T-cell (primary cell): ENCODE measurements around the gene CUL5. TPM values are rescaled to one million over a fixed set of nuclear protein-coding genes. Genes with fewer than 3 reads are reported as not detected.

Source experiments
- ATAC-seq, 4 experiments: fragments of 200-7000 bp in 3 of 4; fragments of 150-1000 bp in 1 of 4; cut with Tn5 transposase; replicated peaks in 1 of 4; 1 replicate in 3 of 4; 2 replicates in 1 of 4; pipeline ENCODE4 v1.10.0; 2021; ENCODE audit warnings: moderate library complexity in 3 of 4, mild to moderate bottlenecking in 2 of 4, moderate number of reproducible peaks in 1 of 4
- CTCF ChIA-PET, 2 donors: fragments of 300-600 bp; sonication (Branson Sonifier 250); formaldehyde crosslinking; loops; one replicate each; lab custom pipeline; 2022; ENCODE audit warnings: antibody characterized with exemption in 2 of 2; lab: Charles Lee
- POLR2A ChIA-PET, 2 donors: fragments of 300-600 bp; sonication (Branson Sonifier 250); formaldehyde crosslinking; loops; one replicate each; lab custom pipeline; 2022; ENCODE audit warnings: antibody characterized with exemption in 2 of 2; lab: Charles Lee
- DNase-seq, 35 experiments: peaks; one replicate each; pipeline versions ENCODE4 v3.0.0 to v3.0.0-alpha.2; 2013 to 2023
- H3K27ac ChIP-seq: one replicate; pipeline ENCODE4 v1.5.1; 2013; ENCODE audit warnings: low read length
- H3K27me3 ChIP-seq, 2 experiments: replicated peaks in 1 of 2; 1 replicate in 1 of 2; 2 replicates in 1 of 2; pipeline versions ENCODE4 v1.6.1 to v1.7.0; 2013; ENCODE audit warnings: low read length in 1 of 2, mixed read lengths in 1 of 2; ENCODE audit not compliant: control insufficient read depth in 2 of 2, insufficient read depth in 2 of 2; ENCODE audit errors: extremely low read depth in 1 of 2
- H3K36me3 ChIP-seq, 2 donors: 1 replicate in 1 of 2; 2 replicates in 1 of 2; pipeline versions ENCODE4 v1.6.1 to v1.7.0; 2013; ENCODE audit warnings: low read length in 1 of 2; ENCODE audit not compliant: control insufficient read depth in 2 of 2, insufficient read depth in 1 of 2; ENCODE audit errors: extremely low read depth in 1 of 2
- H3K4me1 ChIP-seq, 2 experiments: 1 replicate in 1 of 2; 2 replicates in 1 of 2; pipeline versions ENCODE4 v1.6.1 to v1.7.0; 2013; ENCODE audit warnings: low read length in 2 of 2, mixed read lengths in 1 of 2; ENCODE audit not compliant: insufficient read depth in 2 of 2, control insufficient read depth in 1 of 2; ENCODE audit errors: extremely low read depth in 1 of 2
- H3K4me3 ChIP-seq, 2 donors: 1 replicate in 1 of 2; 2 replicates in 1 of 2; pipeline versions ENCODE4 v1.5.1 to v1.7.0; 2013; ENCODE audit warnings: mild to moderate bottlenecking in 2 of 2, low read length in 1 of 2, moderate library complexity in 1 of 2; ENCODE audit not compliant: control insufficient read depth in 1 of 2; ENCODE audit errors: extremely low read depth in 1 of 2
- H3K9me3 ChIP-seq: 2 replicates; pipeline ENCODE4 v1.7.0; 2013
- H3K27ac Mint-ChIP-seq, 2 donors: one replicate each; pipeline ENCODE4 v1.8.0; 2020 to 2021; ENCODE audit warnings: mild to moderate bottlenecking in 2 of 2, mixed read lengths in 2 of 2
- H3K27me3 Mint-ChIP-seq, 2 donors: one replicate each; pipeline ENCODE4 v1.8.0; 2021 to 2022; ENCODE audit warnings: mixed read lengths in 2 of 2
- H3K36me3 Mint-ChIP-seq: one replicate; pipeline ENCODE4 v1.8.0; 2021; ENCODE audit warnings: mixed read lengths
- H3K4me1 Mint-ChIP-seq, 3 donors: one replicate each; pipeline ENCODE4 v1.8.0; 2020 to 2022; ENCODE audit warnings: mixed read lengths in 3 of 3, mild to moderate bottlenecking in 1 of 3
- H3K4me3 Mint-ChIP-seq, 3 donors: one replicate each; pipeline ENCODE4 v1.8.0; 2020 to 2022; ENCODE audit warnings: mild to moderate bottlenecking in 3 of 3, mixed read lengths in 3 of 3, moderate library complexity in 3 of 3
- H3K9me3 Mint-ChIP-seq, 3 donors: one replicate each; pipeline ENCODE4 v1.8.0; 2020 to 2022; ENCODE audit warnings: mixed read lengths in 3 of 3
- WGBS: methylation state at CpG from one replicate; pipeline ENCODE4 v1.1.5; 2013; ENCODE audit warnings: missing lambda C conversion rate; ENCODE audit not compliant: insufficient coverage; 5-methylcytosine and 5-hydroxymethylcytosine counted together
- total RNA-seq, 35 experiments: library from RNA in 6 of 35; stranded (reverse) in 6 of 35; fragments of 120-200 nt in 1 of 35; gene quantifications; one replicate each; pipeline versions ENCODE4 v1.2.1 to v1.2.4 and lab custom pipeline; 2013 to 2026

Gene CUL5
- total RNA-seq, 5 donors from 2014 or later (not counting 1 experiment from before 2014, with no cell fraction given), result 36.2 to 50.6 (median 42.7) TPM

DNA sequence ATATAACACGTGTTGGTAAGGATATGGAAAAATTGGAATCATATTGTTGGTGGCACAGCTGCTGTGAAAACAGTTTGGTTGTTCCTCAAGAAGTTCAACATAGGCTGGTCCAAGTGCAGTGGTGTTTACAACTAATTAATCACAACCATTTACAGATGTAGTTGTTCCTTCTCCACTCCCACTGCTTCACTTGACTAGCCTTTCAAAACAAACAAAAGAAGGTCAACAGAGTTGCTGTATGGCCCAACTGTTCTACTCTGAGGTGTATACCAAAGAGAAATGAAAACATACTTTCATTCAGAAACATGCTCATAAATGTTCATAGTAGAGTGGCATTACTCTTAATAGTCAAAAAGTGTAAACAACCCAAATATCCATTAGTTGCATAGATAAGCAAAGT is 76.1 kb downstream of the CUL5 start:
- ATAC-seq, result no peak
- no peaks in the 10 kb centered on the region for H3K4me1 Mint-ChIP-seq
- H3K36me3 Mint-ChIP-seq, result peaks cover 57% of the 10 kb centered on the region
- Histone ChIP-seq H3K27ac (no peak overlapping the region), H3K27me3 (no peaks in the 10 kb centered on the region), H3K4me3 (no peak overlapping the region), H3K4me1 (no peaks in the 10 kb centered on the region), H3K9me3 (no peaks in the 10 kb centered on the region), H3K36me3 (peaks cover 11 to 44% of the 10 kb centered on the region in 2 donors)
- peak overlapping the region in 1 of 2 donors; percentile 37 for H3K27ac Mint-ChIP-seq
- no peak overlapping the region for H3K4me3 Mint-ChIP-seq
- CTCF ChIA-PET, result no interaction called here
- H3K27me3 Mint-ChIP-seq, result no peaks in the 10 kb centered on the region
- H3K9me3 Mint-ChIP-seq, result no peaks in the 10 kb centered on the region
- POLR2A ChIA-PET, result no interaction called here
- no CpG with 5 or more reads among the region's 1 CpG for WGBS
- DNase-seq, result no peak

DNA sequence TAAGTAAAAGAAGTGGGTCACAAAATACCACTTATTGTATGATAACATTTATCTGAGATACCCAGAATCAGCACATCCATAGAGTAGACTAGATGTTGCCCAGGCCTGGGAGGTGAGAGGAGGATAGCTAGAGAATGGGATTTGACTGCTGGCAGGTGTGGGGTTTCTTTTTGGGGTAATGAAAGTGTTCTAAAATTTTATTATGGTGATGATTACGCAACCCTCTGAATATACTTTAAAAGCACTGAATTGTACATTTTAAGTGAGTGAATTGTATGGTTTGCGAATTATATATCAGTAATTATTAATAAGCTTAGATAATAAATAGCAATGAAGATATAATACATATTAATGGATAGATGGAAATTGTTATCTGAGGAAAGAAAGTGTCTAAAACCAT is 77.0 kb downstream of the CUL5 start:
- no peak overlapping the region for H3K27ac ChIP-seq
- H3K36me3 Mint-ChIP-seq, result peaks cover 52% of the 10 kb centered on the region
- no peaks in the 10 kb centered on the region for H3K27me3 ChIP-seq
- WGBS, result no CpG with 5 or more reads among the region's 2 CpGs
- peaks cover 6 to 40% of the 10 kb centered on the region in 2 donors for H3K36me3 ChIP-seq
- no peaks in the 10 kb centered on the region for H3K4me1 ChIP-seq
- no peak overlapping the region for H3K4me3 Mint-ChIP-seq
- H3K27ac Mint-ChIP-seq, result no peak overlapping the region
- CTCF ChIA-PET, result interaction anchor here in 1 of 2 donors (0.5 to 0.6 kb wide), 2 partner anchors 10 to 166 kb away, joined by 4 to 7 read pairs; no protein-coding TSS in a partner anchor
- no peak for ATAC-seq
- POLR2A ChIA-PET, result interaction anchor here in 1 of 2 donors (0.5 kb wide), 1 partner anchor 431 kb away, joined by 3 read pairs; no protein-coding TSS in a partner anchor
- H3K27me3 Mint-ChIP-seq, result no peaks in the 10 kb centered on the region
- no peak overlapping the region for H3K4me3 ChIP-seq
- H3K9me3 Mint-ChIP-seq, result no peaks in the 10 kb centered on the region
- DNase-seq, result no peak
- H3K9me3 ChIP-seq, result no peaks in the 10 kb centered on the region
- H3K4me1 Mint-ChIP-seq, result no peaks in the 10 kb centered on the region

DNA sequence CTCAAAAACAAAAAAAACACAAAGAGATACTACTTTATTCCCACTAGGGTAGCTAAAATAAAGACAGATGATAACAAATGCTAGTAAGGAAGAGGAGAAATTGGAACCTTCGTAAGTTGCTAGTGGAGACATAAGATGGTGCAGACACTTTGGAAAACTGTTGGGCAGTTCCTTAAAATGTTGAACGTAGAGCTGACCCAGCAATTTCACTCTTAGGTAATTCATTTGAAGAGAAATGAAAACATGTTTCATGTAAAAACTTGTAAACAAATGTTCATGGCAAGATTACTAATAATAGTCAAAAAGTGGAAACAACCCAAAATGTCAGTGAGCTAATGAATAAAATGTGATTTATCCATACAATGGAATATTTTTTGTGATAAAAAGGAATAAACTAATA is 83.4 kb downstream of the CUL5 start:
- Mint-ChIP-seq H3K36me3 (peaks cover 32% of the 10 kb centered on the region), H3K9me3 (no peaks in the 10 kb centered on the region), H3K4me1 (no peaks in the 10 kb centered on the region), H3K27ac (no peak overlapping the region), H3K27me3 (no peaks in the 10 kb centered on the region), H3K4me3 (no peak overlapping the region)
- Histone ChIP-seq H3K4me1 (no peaks in the 10 kb centered on the region), H3K27me3 (no peaks in the 10 kb centered on the region), H3K27ac (no peak overlapping the region), H3K36me3 (peaks cover 4 to 50% of the 10 kb centered on the region in 2 donors), H3K9me3 (no peaks in the 10 kb centered on the region), H3K4me3 (no peak overlapping the region)
- CTCF ChIA-PET, result interaction anchor here (0.6 to 0.7 kb wide), 3 partner anchors 158 to 712 kb away, joined by 3 to 4 read pairs (median 3); no protein-coding TSS in a partner anchor
- no peak for ATAC-seq
- POLR2A ChIA-PET, result interaction anchor here in 1 of 2 donors (0.8 kb wide), 1 partner anchor 17 kb away, joined by 5 read pairs; no protein-coding TSS in a partner anchor
- WGBS, result no CpG with 5 or more reads among the region's 2 CpGs
- DNase-seq, result no peak

DNA sequence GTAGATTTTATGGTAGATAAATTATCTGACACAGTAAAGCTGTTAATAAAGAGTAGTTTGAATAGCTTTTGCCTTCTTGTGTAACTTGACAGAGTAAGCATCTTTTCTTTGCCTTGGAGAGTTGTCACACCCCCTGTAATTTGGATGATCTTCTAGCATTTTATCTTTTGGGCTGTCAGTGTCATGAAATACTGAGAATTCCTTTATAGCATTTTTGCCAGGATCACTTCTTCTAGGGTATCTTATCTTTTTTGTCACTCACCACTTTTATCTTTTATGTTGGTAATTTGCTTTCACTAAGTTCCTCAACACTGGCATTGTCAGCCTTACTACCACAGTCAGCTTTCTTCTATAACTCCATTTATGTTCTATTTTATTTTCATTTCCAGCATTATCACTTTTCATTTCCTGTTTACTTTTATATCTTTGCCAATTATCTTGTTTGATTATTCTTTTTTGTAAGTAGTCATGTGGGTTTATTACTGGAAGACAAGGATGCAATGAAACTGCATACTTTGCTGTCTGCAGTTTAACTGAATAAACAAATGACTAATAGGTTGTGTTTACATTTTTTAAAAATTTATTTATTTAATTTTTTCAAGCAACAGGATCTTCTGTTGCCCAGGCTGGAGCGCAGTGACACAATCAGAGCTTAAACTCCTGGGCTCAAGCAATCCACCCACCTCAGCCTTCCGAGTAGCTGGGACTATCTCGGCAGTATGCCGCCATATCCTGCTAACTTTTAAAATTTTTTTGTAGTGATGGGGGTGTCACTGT is 84.6 kb downstream of the CUL5 start:
- Mint-ChIP-seq H3K36me3 (peaks cover 36% of the 10 kb centered on the region), H3K4me3 (no peak overlapping the region), H3K27ac (peak overlapping the region; percentile 9 to 30), H3K27me3 (no peaks in the 10 kb centered on the region), H3K4me1 (no peaks in the 10 kb centered on the region), H3K9me3 (no peaks in the 10 kb centered on the region)
- POLR2A ChIA-PET, result no interaction called here
- no peak for DNase-seq
- no peak for ATAC-seq
- CTCF ChIA-PET, result no interaction called here
- Histone ChIP-seq H3K4me3 (no peak overlapping the region), H3K27ac (no peak overlapping the region), H3K9me3 (no peaks in the 10 kb centered on the region), H3K27me3 (no peaks in the 10 kb centered on the region), H3K4me1 (no peaks in the 10 kb centered on the region), H3K36me3 (peaks cover 4 to 54% of the 10 kb centered on the region in 2 donors)
- WGBS, result no CpG with 5 or more reads among the region's 4 CpGs

DNA sequence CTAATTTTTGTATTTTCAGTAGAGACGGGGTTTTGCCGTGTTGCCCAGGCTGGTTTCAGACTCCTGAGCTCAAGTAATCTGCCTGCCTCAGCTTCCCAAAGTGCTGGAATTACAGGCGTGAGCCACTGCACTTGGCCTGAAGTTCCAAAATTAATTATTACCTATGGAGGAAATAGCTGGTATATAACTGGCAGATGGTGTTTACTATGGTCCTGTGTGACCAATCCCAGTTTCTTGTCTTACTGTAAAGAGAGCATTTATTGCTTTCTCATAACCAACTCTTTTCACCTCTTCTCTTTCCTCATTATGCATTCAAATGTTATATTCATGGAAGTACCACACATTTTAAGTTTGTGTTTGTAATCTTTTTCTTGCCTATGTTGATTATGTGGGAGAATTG is 88.5 kb downstream of the CUL5 start:
- DNase-seq, result no peak
- Mint-ChIP-seq H3K4me1 (no peaks in the 10 kb centered on the region), H3K36me3 (peaks cover 41% of the 10 kb centered on the region), H3K27me3 (no peaks in the 10 kb centered on the region), H3K9me3 (no peaks in the 10 kb centered on the region), H3K4me3 (no peak overlapping the region), H3K27ac (no peak overlapping the region)
- POLR2A ChIA-PET, result interaction anchor here in 1 of 2 donors (0.6 kb wide), 1 partner anchor 118 kb away, joined by 3 read pairs; no protein-coding TSS in a partner anchor
- WGBS, result 100% methylated on average over 2 of the region's 3 CpGs
- Histone ChIP-seq H3K36me3 (peaks cover 0 to 51% of the 10 kb centered on the region in 2 donors), H3K27me3 (no peaks in the 10 kb centered on the region), H3K4me3 (no peak overlapping the region), H3K4me1 (no peaks in the 10 kb centered on the region), H3K9me3 (no peaks in the 10 kb centered on the region), H3K27ac (no peak overlapping the region)
- CTCF ChIA-PET, result interaction anchor here in 1 of 2 donors (0.6 kb wide), 1 partner anchor 44 kb away, joined by 3 read pairs; no protein-coding TSS in a partner anchor
- no peak for ATAC-seq

DNA sequence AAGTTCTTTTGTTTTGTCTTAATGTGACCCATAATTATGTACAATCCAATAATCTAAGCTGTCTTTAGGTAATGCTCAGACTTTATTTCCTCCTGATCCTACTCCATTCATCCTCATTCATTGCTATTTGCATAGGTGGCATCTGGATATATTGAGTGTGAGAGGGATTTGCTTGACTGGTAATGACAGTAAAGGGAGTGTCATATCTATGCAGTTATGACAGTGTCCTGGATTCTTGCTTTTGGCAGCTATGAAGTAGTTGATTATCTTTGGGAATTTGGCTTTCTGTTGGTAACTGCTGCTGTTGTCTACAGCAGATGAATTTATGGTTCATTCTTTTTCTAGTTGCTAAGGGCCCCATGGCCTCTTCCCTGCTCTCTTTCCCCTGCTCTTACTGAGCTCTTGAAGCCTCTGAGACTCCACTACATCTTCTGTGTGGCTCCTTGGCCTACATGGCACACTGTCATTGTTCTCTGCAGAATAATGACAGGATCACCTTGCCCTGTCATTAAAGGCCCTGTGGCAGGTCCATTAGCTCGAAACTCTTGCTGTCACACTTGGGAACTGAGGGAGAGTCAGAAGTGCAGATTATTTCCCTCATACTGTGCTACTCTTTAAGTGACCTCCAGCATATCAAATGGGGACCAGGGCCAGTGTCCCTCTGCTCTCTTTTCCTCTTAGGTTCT is 92.5 kb downstream of the CUL5 start:
- H3K36me3 Mint-ChIP-seq, result peaks cover 35% of the 10 kb centered on the region
- no peak for ATAC-seq
- CTCF ChIA-PET, result interaction anchor here in 1 of 2 donors (0.6 kb wide), 2 partner anchors 17 to 19 kb away, joined by 3 to 5 read pairs; no protein-coding TSS in a partner anchor

More for the DNA sequence above, 92.5 kb downstream of the CUL5 start:
- H3K27ac ChIP-seq, result no peak overlapping the region
- Mint-ChIP-seq H3K27ac (peak overlapping the region in 1 of 2 donors; percentile 36), H3K9me3 (no peaks in the 10 kb centered on the region), H3K27me3 (no peaks in the 10 kb centered on the region), H3K4me3 (no peak overlapping the region), H3K4me1 (no peaks in the 10 kb centered on the region)
- no peaks in the 10 kb centered on the region for H3K27me3 ChIP-seq
- POLR2A ChIA-PET, result interaction anchor here in 1 of 2 donors (0.5 to 0.6 kb wide), 3 partner anchors 70 to 617 kb away, joined by 3 to 5 read pairs (median 4); no protein-coding TSS in a partner anchor
- H3K4me1 ChIP-seq, result no peaks in the 10 kb centered on the region
- H3K9me3 ChIP-seq, result no peaks in the 10 kb centered on the region
- DNase-seq, result no peak
- no peak overlapping the region for H3K4me3 ChIP-seq
- no CpG with 5 or more reads among the region's 1 CpG for WGBS
- peaks cover 0 to 43% of the 10 kb centered on the region in 2 donors for H3K36me3 ChIP-seq
